Fibroblast of skin of left quadriceps (primary cell): ENCODE data around the gene KNG1.
"Not testable (repeated sequence)": the region's sequence is repeated elsewhere in the genome, so short reads cannot be mapped to it uniquely, and the experiment has no call there.

Source experiments
- DNase-seq, 2 experiments: peaks; one replicate each; pipeline ENCODE4 v3.0.0-alpha.2; 2013; ENCODE audit warnings: low read depth in 2 of 2

KNG1 gene

DNA sequence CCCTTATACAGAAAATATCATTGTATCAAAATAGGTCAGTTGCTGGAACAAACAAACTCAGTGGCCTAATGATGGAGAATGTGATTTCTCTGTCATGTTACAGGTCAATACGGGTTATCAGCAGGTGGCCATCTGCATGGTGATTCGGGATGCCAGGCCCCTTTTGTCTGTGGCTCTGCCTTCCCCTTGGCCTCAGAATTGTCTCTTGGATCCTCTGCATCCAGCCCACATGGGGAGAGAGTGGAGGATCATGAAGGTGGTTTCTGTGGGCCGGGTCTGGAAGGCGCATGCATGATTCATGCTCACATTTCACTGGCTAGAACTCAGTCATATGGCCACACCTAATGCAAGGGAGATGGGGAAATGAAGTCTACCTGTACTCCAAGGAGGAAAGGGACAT is 6.5 kb upstream of the KNG1 start:
- DNase-seq = not testable (repeated sequence)

DNA sequence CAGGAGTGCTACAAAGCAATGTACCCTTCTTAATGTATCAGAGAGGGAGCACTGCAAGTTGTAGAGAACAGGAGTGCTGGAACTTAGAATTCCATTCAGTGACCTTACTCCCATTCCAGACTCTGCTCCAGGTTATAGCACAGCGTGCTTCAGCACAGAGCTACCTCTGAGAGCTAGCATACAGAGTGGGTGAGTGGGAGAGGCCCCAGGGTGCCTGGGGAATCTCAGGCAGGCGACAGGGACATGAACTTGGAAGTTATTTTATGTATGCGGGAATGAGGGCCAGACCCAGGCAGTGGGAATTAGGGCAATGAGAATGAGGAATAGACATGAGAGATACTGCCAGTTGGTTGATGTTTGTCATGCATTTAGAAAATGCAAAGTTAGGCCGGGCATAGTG is 3.7 kb upstream of the KNG1 start:
- DNase-seq = no peak

DNA sequence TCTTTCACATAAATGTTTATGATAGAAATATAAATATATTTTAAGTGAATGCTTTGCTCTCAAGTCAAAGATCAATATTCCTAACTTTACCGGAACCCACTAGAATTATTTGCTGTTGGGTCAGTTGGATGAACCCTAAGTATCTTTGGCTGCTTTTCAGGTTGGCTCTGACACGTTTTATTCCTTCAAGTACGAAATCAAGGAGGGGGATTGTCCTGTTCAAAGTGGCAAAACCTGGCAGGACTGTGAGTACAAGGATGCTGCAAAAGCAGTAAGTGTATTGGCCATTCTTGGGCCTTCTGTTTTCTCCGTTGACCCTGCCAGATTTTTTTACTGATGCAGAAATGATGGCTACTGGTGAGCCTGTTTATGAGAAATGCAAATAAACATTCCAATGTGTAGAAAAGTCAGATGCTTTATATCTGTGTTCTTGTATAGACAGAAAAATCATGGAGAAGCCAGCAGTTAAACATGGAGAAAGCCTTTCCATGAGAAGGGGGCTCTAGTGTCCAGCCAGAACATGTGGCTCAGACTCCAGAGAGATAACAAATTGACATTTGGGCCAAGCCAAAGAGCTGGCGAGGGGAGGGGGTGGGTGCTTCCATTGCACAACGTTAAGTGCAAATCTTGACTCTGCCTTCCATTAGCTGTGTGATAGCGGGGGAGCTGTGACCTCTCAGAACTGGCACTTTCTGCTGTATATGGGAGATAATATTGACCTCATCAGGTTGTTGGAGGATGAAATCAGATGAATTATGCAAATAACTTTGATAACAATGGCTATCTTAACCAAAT is 3.0 kb downstream of the KNG1 start:
- DNase-seq = no peak

DNA sequence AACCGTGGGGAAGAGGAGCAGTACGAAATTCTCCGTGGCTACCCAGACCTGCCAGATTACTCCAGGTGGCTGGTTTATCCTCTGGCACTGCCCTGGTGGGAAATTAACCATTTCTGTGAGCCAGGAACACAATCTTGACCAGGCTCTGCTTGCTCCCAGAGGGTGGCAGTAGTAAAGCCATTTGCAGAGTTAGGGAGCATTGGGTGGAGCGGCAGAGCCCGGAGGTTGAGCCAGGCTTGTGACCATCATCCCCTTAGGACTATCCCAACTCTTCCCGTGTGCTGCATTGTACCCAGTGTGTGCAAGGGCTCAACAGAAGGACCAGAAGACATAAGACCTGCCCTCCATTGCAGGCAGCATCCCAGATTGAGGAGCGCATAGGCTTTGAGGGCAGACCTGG is 5.3 kb downstream of the KNG1 start:
- DNase-seq = no peak

DNA sequence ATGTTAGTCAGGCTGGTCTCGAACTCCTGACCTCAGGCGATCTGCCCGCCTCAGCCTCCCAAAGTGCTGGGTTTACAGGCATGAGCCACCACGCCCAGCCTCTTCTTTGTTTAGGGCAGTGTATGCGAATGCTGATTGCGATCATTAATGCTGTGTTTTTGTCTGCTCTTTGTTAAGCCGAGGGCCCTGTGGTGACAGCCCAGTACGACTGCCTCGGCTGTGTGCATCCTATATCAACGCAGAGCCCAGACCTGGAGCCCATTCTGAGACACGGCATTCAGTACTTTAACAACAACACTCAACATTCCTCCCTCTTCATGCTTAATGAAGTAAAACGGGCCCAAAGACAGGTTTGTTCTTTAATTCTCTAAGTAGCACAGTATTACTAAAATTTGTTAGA is 7.8 kb downstream of the KNG1 start:
- DNase-seq = no peak

DNA sequence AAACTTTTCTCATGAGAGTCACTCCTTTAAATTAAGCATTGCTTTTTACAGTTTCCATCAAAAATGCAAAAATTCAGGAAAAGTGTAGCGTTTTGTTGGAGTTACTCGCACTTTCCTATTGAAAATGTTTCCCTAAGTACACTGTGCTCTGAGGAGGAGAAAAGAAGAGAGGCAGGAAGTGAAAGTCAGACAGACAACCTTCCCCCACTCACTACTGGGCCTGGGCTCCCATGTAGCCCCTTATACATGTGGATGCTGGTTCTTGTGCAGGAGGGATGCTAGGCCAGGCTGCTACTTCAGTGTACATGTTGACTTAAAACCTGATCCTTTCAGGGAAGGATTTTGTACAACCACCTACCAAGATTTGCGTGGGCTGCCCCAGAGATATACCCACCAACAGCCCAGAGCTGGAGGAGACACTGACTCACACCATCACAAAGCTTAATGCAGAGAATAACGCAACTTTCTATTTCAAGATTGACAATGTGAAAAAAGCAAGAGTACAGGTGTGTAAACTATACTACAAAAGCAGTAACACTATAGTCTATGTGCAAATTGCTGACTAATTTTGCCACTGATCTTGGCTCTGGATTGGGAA is 15.1 kb downstream of the KNG1 start:
- DNase-seq = no peak

DNA sequence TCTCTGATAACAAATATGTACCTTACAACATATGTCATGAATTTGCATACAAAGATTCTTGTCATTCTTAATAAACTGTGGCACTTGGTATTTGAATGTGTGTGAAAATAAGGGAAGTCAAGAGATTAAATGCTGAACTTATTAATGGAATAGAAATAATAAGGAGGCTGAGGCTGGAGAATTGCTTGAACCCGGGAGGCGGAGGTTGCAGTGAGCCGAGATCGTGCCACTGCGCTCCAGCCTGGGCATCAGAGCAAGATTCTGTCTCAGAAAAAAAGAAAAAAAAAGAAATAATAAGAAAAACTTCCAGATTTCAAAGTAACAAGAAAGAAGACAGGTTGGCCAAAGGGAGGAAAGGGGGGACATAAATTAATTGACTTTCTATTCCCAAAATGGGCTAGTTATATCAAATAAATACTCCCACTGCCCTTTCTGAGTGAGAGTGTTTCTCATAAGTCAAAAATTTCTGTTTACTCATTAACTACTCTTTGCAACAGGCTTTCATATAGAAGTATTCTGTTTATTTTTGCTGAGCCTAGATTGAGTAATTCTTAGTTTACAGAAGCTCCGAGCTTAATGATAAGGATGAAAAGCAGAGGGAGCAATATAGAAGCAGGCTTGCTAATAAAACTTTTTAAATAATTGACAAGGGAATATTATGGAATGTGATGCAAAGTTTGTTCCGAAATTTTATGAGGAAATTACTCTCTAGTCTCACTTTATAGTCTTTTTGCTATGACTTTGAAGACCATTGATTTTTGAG is 25.6 kb downstream of the KNG1 start:
- no peak for DNase-seq

DNA sequence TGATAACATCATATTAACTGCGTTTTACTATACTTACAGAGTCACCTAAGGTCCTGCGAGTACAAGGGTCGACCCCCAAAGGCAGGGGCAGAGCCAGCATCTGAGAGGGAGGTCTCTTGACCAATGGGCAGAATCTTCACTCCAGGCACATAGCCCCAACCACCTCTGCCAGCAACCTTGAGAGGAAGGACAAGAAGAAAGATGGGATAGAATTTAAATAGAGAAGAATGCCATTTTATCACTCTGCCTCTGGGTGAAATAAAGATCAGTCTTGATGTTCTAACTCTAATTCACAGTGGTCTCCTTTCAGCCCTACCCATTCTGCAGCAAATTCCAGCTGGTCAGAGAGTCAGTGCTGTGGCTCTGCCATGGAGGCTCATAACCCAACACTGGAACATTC is 26.5 kb downstream of the KNG1 start:
- no peak for DNase-seq

DNA sequence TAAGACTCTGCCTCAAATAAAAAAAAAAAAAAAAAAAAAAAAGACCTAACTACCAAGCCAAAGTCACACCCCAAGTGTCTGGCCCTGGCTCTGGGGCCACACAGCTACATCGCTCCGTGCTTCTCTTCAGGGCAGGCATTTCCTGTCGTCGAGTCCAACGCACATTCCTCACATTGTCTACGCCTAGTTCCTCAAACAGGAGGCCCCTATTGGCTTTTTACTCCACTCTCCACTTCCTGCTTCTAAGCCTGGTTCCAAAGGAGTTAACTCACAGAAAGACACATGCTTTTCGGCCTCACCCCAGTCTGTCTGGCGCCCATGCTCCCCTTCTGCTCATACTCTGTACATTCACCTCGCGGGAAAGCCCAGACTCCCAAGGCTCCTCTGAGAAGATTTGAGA is 28.8 kb downstream of the KNG1 start:
- peak; percentile 65 to 66 for DNase-seq

DNA sequence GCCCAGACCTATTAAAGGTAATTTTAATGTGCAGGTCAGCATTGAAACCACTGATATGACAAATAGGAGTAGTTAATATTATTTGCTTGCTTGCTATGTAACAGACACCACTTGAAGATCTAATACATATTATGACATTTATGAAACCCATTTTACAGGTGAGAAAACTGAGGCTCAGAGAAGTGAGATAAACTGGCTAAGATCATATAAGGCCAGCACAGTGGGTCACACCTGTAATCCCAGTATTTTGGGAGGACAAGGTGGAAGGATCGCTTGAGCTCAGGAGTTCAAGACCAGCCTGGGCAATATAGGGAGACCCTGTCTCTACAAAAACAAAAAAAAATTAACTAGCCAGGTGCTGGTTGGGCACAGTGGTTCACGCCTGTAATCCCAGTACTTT is 33.2 kb downstream of the KNG1 start:
- DNase-seq = no peak

DNA sequence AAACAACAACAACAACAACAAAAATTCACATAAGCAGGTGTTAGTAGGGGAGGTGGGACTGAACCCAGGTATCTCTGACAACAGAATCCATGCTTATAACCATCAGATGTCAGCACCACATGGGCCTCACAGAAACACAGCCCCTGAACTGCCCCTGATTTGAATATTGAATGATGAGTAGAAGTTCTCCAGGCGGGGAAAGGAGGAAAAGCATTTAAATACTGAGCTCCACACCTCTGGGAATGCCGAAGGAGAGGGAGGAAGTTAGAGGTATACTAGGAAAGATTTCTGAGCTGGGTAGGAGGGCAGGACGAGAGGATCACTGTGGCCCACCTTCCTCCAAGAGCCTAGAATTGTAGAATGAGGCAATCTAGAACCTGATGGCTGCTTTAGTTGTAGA is 34.3 kb downstream of the KNG1 start:
- DNase-seq = no peak

DNA sequence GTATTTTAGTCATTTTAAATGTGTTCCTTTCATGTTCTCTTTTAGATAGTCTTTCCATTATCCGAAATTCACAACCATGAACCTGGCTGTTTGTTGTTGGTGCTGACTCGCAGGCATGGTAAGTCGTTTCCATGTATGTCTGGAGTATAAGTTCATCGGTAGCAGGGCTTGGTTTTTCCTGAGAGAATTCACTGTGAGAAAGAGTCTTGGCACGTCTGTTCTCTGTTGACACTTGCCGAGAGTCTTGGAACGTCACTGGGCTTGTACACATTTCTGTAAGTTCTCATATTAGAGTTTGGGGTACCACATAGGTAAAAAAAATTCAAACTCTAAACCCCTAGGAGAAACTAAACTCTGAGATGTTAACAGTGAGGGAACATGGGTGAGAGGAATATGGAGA is 36.8 kb downstream of the KNG1 start:
- DNase-seq = no peak

DNA sequence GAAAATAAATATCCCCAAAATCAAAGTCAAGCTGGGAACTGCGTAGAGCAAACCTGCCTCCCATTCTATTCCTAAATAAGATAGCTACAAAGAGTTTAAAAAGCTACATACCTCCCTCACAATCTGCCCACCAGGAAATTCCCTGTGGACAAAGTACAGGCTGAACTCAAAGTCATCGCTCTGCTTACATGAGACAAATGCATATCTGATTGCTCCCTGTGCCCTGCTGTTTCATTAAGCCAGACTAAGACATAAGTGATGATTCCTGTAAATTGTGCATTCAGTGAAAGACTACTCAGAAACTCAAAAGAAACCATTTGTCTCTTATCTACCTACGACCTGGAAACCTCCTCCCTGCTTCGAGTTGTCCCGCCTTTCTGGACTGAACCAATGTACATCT is 37.7 kb downstream of the KNG1 start:
- DNase-seq = no peak

DNA sequence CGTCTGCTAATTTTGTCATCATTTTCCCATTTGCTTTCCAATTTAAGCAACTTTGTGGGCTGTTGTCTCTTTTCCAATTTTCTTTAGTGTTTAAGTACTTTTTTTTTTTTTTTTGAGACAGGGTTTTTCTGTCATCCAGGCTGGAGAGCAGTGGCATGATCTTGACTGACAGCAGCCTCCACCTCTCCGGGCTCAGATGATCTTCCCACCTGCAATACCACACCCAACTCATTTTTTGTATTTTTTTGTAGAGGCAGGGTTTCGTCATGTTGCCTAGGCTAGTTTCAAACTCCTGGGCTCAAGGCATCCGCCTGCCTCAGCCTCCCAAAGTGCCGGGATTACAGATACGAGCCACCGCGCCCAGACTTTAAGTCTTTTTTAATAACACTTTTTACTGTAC is 40.1 kb downstream of the KNG1 start:
- DNase-seq = no peak

DNA sequence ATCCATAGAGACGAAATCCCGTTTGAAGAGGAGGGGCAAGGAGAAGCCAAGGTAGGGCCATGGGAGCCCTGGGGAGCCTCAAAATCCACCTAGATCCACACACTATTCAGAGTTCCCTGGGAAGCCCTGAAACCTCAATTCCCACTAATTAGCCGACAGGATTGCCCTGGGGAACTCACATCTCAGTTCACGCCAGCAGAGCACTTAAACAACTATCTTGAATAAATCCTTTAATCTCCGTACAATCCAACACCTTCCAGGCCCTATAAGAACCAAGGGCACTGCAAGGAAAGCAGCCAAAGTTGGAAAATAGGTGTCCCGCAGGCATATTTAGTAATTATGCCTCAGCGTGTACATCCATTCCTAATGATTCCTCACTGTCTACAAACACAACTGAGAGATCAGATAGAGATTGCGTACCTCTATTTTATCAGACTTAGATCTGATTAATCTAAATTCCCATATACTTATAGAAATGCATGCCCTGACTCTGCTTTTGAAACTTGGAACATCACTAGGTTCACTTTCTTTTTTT is 40.6 kb downstream of the KNG1 start:
- DNase-seq = no peak

DNA sequence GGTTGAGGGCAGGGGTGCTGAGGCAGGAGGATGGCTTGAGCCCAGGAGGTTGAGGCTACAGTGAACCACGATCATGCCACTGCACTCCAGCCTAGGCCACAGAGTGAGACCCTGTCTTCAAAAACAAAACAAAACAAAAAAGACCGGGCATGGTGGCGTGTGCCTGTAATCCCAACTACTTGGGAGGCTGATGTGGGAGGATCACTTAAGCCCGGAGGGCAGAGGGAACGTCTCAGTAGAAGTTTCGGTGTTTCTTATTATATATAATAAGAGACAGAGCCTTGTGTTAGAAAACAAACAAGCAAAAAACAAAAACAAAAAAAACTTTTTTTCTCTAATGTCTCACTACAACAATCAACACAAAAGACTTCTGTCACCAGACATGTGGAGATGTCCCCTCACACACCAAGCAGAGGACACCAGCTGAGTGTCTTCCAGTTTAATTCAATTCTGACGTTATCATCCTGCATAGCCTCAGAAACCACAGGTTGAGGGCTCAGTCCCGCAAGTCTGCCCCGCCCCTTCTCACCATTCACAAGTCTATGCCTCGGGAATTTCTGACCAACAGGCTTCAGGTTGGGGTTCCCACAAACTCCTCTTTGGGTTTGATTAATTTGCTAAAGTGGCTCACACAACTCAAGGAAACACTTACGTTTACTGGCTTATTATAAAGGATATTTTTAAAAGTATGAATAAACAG is 42.2 kb downstream of the KNG1 start:
- DNase-seq = no peak

DNA sequence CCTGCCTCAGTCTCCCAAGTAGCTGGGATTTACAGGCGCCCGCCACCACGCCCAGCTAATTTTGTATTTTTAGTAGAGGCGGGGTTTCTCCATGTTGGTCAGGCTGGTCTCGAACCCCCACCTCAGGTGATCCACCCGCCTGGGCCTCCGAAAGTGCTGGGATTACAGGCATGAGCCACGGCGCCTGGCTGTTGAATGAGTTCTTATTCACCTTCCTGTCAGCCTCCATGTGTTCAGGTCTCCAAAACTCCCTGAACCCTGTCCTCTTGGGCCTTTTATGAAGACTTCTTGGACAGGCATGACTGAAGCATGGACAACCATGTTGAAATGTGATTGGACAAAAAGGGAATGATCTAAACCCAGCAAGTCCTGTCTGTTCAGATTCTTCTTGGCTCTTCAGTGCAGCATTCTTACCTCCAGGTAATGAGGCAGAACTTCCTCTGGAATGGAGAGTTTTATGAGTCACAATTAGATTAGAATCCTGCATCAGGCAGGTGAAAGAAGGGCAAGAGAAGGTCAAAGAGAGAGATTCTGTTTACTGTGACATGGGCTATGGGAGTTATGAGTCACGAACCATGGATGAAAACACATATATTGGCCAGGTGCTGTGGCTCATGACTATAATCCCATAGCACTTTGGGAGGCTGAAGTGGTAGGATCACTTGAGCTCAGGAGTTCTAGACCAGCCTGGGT is 43.1 kb downstream of the KNG1 start:
- DNase-seq = no peak

DNA sequence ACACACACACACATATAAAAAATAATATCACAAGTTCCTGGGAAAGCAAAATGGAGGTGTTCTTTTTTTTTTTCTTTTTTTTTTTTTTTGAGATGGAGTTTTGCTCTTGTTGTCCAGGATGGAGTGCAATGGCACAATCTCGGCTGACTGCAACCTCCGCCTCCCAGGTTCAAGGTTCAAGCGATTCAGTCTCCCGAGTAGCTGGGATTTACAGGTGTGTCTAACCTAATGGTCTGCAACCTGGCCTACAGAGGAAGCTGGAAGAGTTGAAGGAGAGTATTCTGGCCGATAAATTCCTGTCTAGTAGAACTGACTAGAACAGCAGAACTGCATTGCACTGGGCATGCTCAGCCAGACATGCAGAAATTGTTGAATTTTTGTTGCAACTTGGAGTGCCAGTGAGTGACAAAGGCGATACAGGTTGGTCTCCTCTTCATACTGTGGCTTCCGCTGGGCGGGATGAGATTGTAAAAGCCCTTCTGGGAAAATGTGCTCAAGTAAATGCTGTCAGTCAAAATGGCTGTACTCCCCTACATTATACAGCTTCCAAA is 43.8 kb downstream of the KNG1 start:
- no peak for DNase-seq

DNA sequence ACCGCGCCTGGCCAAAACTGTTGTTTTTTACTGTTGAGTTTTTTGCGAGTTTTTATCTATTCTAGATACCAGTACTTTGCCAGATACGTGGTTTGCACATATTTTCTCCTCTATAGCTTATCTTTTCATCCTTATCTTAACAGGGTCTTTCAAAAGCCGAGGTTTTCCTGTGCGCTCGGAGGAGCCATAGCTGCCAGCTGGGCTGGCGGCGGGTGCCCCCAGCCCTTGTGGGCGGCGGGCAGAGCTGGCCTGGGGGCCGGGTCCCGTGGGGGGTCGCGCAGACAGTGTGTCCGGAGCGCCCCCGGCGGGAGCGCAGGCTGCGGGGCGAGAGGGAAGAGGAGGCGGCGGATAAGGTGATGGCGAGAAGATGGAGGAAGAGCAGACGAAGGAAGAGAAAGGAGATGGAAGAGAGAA is 55.1 kb downstream of the KNG1 start:
- DNase-seq = no peak

DNA sequence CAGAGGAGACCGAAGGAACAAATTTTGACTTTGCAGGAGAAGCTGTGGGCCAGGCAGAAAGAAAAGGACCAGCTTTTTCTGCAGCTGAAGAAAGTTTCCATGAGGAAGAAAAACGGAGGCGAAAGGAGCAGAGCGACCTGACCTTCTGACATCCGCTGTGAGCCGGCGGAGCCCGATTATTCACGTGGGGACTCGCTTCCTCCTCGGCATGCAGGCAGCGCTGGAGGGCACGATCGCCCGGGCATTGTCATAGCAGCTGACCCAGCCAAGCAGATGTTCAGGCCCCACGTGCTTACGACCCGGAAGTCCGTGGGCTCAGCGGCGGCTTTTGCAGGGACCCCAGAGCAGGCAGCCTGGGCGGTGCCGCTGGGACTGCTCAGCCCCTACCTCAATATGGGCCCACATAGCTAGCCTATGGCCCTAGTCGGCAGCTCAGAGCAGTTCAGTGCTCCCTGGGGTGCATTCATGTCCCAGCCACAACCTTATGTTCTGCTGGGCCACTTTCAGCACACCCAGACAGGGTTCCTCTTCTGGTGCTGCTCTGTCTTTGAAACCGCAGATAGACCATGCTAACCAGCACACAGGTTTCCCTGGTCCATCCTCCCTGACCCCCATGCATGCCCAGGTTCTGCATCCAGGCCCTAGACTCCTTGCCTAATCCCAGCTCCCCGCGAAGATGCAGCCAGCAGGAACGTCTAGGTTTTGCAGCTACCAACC is 55.7 kb downstream of the KNG1 start:
- no peak for DNase-seq

DNA sequence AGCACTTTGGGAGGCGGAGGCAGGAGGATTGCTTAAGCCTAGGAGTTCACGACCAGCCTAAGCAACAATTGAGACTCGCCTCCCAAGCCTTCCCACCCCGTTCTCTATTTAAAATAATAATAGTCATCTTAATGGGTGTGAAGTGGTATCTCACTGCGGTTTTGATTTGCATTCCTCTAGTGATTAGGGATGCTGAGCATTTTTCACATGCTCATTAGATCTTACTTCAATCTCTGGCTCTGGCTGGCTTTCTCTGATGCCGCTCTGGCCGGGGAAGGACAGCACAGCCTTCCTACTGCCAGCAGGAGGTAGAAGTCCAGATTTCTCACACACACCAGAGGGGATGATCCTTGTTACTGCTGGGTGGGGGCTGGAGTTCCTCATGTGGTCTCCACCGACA is 58.8 kb downstream of the KNG1 start:
- DNase-seq = no peak
